RWPE1 (cell line): Measurements from ENCODE around the gene EIF2AK2.
A peak's percentile ranks its signal among the peaks of the same experiment; 100 is the strongest.

Source experiments
- CTCF ChIA-PET: fragments of 350-600 bp; sonication (Branson Sonifier 250); formaldehyde crosslinking; extraction: SDS; loops from one replicate; lab custom pipeline; 2021; lab: Yijun Ruan, JAX
- POLR2A ChIA-PET: fragments of 400-600 bp; formaldehyde crosslinking; extraction: SDS; loops from one replicate; lab custom pipeline; 2020; ENCODE audit warnings: antibody characterized with exemption; ENCODE audit not compliant: low non-redundant PET; lab: Yijun Ruan, JAX
- DNase-seq: peaks from one replicate; pipeline ENCODE4 v3.0.0; 2012; ENCODE audit warnings: low spot score
- H3K27ac ChIP-seq: fragments of 450-650 bp; 2 replicates; pipeline ENCODE4 v1.5.1; 2017
- CTCF ChIP-seq: fragments of 450-650 bp; conservative IDR thresholded peaks from 2 replicates; pipeline ENCODE4 v1.5.1; 2017; ENCODE audit warnings: low read depth, mild to moderate bottlenecking

Gene EIF2AK2

GRCh38 chr2:37098416-37099118 lies 58.2 kb downstream of the EIF2AK2 start:
- CTCF ChIA-PET = interaction anchor here (1.2 kb wide), 1 partner anchor 11 kb away, joined by 4 read pairs; no protein-coding TSS in a partner anchor
- POLR2A ChIA-PET = no interaction called here
- TF ChIP-seq CTCF = no peak
- no peak overlapping the region for H3K27ac ChIP-seq
- no peak for DNase-seq

GRCh38 chr2:37096568-37096967 lies 60.2 kb downstream of the EIF2AK2 start:
- POLR2A ChIA-PET = no interaction called here

GRCh38 chr2:37091873-37092272 lies 64.9 kb downstream of the EIF2AK2 start:
- H3K27ac ChIP-seq = no peak overlapping the region
- DNase-seq = no peak
- TF ChIP-seq CTCF = no peak
- CTCF ChIA-PET = no interaction called here
- POLR2A ChIA-PET = no interaction called here

More at GRCh38 chr2:37096568-37096967, 60.2 kb downstream of the EIF2AK2 start:
- no peak overlapping the region for H3K27ac ChIP-seq
- CTCF ChIA-PET = interaction anchor here (0.9 kb wide), 1 partner anchor 16 kb away, joined by 5 read pairs; no protein-coding TSS in a partner anchor
- no peak for TF ChIP-seq CTCF
- no peak for DNase-seq

- TF ChIP-seq CTCF = no peak
- CTCF ChIA-PET = interaction anchor here (0.7 kb wide), 1 partner anchor 522 kb away, joined by 4 read pairs; no protein-coding TSS in a partner anchor
- DNase-seq = no peak
- no peak overlapping the region for H3K27ac ChIP-seq
- POLR2A ChIA-PET = no interaction called here
These were observed 66.7 kb downstream of the EIF2AK2 start for GRCh38 chr2:37090019-37090477.

- POLR2A ChIA-PET = interaction anchor here (0.6 kb wide), 1 partner anchor 304 kb away, joined by 3 read pairs; no protein-coding TSS in a partner anchor
- no peak for TF ChIP-seq CTCF
- CTCF ChIA-PET = no interaction called here
- H3K27ac ChIP-seq = no peak overlapping the region
- DNase-seq = no peak
These were observed 71.0 kb downstream of the EIF2AK2 start for GRCh38 chr2:37085731-37086147.

- H3K27ac ChIP-seq = peak overlapping the region; percentile 80
- POLR2A ChIA-PET = no interaction called here
- no peak for TF ChIP-seq CTCF
- no peak for DNase-seq
- CTCF ChIA-PET = interaction anchor here (0.8 kb wide), 1 partner anchor 118 kb away, joined by 3 read pairs; the partner anchor contains the start of gene STRN
These were observed 72.0 kb downstream of the EIF2AK2 start for GRCh38 chr2:37084797-37085196.
